Measurements from ENCODE around the gene TRMT10B. TPM values are rescaled to one million over a fixed set of nuclear protein-coding genes. Genes with fewer than 3 reads are reported as not detected.

The TRMT10B gene
- total RNA-seq, 1 donor from 2014 or later = 8.8 TPM

GRCh38 chr9:37730256-37730655 is 23.3 kb upstream of the TRMT10B start:
- Histone ChIP-seq H3K36me3 (no peaks in the 10 kb centered on the region), H3K9me3 (no peaks in the 10 kb centered on the region), H3K4me1 (peaks cover 5% of the 10 kb centered on the region), H3K4me3 (no peak overlapping the region), H3K27me3 (ENCODE audit: low read depth) (peaks cover 16% of the 10 kb centered on the region), H3K27ac (no peak overlapping the region)
- ATAC-seq (no peak), DNase-seq (no peak)
- intact Hi-C loops (cut with DNase I) = no loop called here
- no peak for TF ChIP-seq CTCF (IDR thresholded peaks at IDR 0.05)

GRCh38 chr9:37730839-37731238 is 22.8 kb upstream of the TRMT10B start:
- peaks cover 5% of the 10 kb centered on the region for H3K4me1 ChIP-seq
- intact Hi-C loops (cut with DNase I) = no loop called here

GRCh38 chr9:37732086-37732741 is 21.4 kb upstream of the TRMT10B start:
- Histone ChIP-seq H3K4me3 (no peak overlapping the region), H3K9me3 (no peaks in the 10 kb centered on the region), H3K27me3 (ENCODE audit: low read depth) (peaks cover 16% of the 10 kb centered on the region), H3K4me1 (peaks cover 3% of the 10 kb centered on the region), H3K36me3 (no peaks in the 10 kb centered on the region), H3K27ac (no peak overlapping the region)
- ATAC-seq (no peak), DNase-seq (no peak)
- no peak for TF ChIP-seq CTCF (IDR thresholded peaks at IDR 0.05)
- intact Hi-C loops (cut with DNase I) = no loop called here

More at GRCh38 chr9:37730839-37731238, 22.8 kb upstream of the TRMT10B start:
- DNase-seq (no peak), ATAC-seq (no peak)
- Histone ChIP-seq H3K4me3 (no peak overlapping the region), H3K27ac (no peak overlapping the region), H3K27me3 (ENCODE audit: low read depth) (peaks cover 16% of the 10 kb centered on the region), H3K36me3 (no peaks in the 10 kb centered on the region), H3K9me3 (no peaks in the 10 kb centered on the region)
- TF ChIP-seq CTCF (IDR thresholded peaks at IDR 0.05) = no peak

- H3K4me1 ChIP-seq = no peaks in the 10 kb centered on the region
- TF ChIP-seq CTCF (IDR thresholded peaks at IDR 0.05) = no peak
- no peak overlapping the region for H3K4me3 ChIP-seq
- H3K9me3 ChIP-seq = no peaks in the 10 kb centered on the region
- H3K27ac ChIP-seq = no peak overlapping the region
- DNase-seq (no peak), ATAC-seq (no peak)
- intact Hi-C loops (cut with DNase I) = no loop called here
- no peaks in the 10 kb centered on the region for H3K36me3 ChIP-seq
- H3K27me3 ChIP-seq (ENCODE audit: low read depth) = peaks cover 16% of the 10 kb centered on the region
These were observed 20.7 kb upstream of the TRMT10B start for GRCh38 chr9:37732952-37733351.

GRCh38 chr9:37739222-37739621 is 14.4 kb upstream of the TRMT10B start:
- no peak for TF ChIP-seq CTCF (IDR thresholded peaks at IDR 0.05)
- no peak for ATAC-seq
- intact Hi-C loops (cut with DNase I) = no loop called here
- Histone ChIP-seq H3K36me3 (no peaks in the 10 kb centered on the region), H3K27me3 (ENCODE audit: low read depth) (peaks cover 3% of the 10 kb centered on the region), H3K9me3 (no peaks in the 10 kb centered on the region), H3K27ac (no peak overlapping the region), H3K4me1 (no peaks in the 10 kb centered on the region), H3K4me3 (no peak overlapping the region)
- no peak for DNase-seq

All from lower lobe of right lung (tissue), 2 donors.